HuH-7.5 (cell line): ENCODE measurements around the gene OSTM1.
A peak's percentile ranks its signal among the peaks of the same experiment; 100 is the strongest.

Experiments
- DNase-seq: peaks from one replicate; pipeline ENCODE4 v3.0.0; 2011; ENCODE audit warnings: low spot score

The OSTM1 gene, protein sequence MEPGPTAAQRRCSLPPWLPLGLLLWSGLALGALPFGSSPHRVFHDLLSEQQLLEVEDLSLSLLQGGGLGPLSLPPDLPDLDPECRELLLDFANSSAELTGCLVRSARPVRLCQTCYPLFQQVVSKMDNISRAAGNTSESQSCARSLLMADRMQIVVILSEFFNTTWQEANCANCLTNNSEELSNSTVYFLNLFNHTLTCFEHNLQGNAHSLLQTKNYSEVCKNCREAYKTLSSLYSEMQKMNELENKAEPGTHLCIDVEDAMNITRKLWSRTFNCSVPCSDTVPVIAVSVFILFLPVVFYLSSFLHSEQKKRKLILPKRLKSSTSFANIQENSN

DNA sequence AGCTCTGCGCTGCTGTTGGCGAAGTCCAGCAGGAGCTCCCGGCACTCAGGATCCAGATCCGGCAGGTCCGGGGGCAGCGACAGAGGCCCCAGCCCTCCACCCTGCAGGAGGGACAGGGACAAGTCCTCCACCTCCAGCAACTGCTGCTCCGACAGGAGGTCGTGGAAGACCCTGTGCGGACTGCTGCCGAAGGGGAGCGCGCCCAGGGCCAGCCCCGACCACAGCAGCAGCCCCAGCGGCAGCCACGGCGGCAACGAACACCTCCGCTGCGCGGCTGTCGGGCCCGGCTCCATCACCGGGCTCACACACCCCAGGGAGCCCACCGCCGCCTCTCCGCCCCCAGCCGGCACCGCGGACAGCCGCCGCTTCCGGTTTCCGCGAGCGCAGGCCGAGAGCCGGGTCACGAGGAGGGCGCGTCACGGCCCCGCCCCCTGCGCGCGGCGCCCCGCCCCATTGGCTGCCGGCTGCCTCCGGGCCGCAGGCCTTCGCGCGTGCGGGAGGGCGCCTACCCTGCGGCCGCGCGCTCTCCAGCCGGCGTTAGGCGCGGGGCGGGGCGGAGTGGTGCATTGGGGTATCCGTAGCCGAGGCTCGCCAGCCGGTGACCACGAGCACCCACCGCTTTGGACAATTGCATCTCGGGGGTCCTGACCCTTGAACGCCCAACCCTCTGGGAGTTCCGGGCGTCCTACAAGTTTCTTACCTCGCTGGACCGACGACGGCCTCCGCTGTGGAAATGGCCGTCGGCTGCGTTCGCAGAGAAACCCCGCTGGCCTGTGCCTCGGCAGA lies at the start of gene OSTM1:
Gene OSTM1 (minus strand): TSS at position 383 of the 786 bp plus-strand sequence. CDS start 90 bp downstream, at position 293.
- DNase-seq = peak; percentile 95

DNA sequence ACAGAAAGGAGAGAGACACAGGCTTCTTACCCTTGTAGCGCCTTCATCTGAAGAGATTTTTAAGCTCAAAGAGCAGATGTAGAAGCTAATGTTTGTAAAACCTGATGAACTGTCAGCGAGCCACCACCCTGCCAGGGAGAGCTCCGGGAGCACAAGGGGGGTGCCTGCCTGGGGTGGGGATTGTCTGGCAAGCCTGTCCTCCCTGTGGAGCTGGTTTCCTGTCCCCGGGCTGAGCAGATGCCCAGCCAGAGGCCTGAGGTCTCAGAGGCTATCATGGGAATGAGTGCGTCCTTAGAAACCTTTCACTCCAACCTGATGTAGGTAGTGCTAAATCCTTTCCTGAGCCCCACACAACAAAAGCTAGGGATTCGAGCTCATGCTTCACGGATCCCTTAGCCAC lies 49.4 kb upstream of the OSTM1 start:
- no peak for DNase-seq

DNA sequence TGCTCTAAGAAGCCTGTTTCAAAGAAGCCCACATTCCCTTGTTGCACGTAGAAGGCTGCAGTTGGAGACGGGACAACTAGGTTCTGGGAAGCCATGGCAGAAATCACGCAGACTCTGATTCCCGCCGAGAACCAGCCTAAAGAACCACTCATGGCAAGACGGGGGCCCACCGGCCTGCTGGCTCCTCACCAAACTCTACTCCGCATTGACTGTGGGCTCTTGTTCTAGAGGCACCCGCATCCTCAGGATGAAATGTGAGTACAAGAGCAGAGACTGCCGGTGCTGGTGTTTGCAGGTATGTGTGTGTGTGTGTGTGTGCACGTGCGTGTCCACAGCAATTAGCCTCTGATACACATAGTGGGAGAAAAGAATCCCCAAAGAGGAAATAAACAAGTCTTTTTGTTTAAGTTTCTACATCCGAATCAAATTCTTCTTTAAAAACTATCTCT lies 49.0 kb upstream of the OSTM1 start:
- no peak for DNase-seq

DNA sequence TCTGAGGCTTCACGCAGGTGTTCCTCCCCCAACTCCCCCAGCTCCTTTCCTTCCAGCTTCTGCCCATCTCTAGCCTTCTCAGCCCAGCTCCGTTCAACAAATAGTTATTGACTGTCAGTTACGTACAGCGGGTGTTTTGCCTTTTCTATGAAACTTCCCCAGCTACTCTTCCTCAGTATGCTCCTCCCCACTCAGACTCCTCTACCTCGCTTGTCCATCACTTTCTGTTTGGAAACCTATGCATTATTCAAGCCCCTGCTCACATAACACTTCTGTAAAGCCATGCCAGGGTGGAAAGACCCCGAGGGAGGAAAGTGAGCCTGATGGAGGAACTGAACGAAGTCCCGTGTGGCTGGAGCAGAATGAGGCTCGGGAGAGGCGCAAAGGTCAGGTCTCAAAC lies 47.1 kb upstream of the OSTM1 start:
- no peak for DNase-seq

DNA sequence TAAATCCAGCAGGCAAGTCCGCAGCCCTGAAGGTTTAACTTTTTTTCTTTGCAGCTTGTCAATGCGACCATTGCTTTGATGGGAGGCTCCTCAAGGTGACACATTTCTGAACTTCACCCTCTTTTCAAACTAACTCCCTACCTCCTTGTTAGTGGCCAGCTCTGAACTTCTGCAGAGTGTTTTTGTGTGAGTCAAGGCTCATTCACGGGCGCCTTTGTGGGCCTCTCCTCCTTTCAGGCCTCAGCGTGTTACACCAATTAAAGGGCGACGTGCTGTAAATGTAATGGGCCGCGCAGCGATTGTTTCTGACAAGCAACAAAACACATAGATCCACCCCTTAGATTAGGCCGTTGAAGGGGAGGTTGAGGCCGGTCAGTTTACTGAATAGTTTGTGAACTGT lies 45.8 kb upstream of the OSTM1 start:
- no peak for DNase-seq

DNA sequence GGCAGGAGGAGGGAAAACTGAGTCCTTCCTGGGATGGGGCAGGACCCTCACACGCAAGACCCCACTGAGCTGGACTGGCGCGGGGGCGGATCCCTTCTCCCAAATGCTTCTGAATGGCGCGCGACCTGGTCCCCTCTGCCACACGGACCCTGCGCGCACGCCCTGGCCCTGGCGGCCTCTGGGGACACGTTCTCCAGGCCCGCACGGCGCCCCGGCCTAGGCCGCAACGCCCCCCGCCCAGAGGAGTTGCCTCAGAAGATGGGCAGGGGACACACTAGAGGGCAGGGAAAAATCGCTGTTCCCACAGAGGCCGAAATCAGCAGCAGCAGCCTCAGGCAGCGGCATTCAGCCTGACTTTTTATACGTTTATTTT lies 45.2 kb upstream of the OSTM1 start:
- DNase-seq = no peak

DNA sequence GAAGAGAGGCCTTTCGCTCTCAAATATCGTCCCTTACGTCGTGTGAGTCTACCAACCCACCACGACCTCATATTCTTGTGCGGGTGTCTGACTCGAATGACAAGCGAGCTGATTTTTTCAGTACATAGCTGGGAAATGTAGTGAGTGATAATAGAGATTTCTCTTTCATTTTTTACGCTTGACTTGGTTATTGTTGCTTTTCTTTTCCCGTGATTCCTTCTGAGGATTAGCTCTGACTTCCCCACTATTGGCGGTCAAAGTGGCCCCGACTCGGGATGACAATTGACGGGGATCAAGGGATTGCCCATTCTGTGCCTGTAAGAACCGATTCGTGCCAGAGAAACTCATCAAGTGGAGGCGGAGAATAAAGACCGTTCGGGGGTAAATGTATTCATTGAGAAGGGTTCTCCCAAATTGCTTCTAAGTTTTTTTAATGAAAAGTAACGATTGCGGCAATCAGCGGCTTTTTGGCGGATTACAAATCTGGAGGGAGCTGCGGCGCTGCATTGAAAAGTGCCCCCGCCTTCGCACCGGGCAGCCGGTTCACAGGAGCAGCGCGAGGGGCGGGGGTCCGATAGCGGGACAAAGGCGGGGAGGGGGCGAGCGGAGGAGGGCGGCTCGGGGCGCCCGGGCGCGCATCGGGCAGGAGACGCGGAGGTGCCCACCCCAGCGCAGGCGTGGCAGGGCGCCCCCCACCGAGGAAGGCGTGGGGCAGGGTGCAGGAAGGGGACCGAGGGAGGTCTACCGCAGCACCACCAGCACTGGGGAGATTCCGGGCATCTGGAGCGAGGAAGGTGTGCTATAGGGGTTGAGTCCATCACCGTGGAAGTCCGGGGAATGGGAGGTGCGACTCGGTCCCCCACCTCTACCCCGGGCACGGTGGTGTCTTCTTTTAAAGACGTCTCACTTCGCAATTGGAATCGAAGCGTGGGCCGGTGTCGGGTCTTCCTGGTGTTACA lies 44.5 kb upstream of the OSTM1 start:
- no peak for DNase-seq

DNA sequence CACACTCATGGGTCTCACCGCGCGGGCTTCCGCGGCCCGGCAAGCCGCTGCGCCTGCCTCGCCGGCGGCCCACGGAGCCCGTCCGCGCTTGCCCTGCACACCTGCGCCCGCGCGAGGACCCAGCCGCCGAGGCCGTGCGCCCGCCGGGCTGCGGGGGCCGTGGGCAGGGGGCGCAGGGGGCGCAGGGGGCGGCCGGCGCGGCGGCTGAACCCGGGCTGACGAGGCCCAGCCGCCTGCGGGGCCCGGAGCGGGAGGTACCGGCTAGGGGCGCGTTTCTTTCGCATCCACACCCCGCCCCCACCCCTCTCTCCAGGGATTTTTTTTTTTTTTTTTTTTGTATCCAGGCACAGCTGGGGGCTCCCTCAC lies 43.8 kb upstream of the OSTM1 start:
- no peak for DNase-seq

DNA sequence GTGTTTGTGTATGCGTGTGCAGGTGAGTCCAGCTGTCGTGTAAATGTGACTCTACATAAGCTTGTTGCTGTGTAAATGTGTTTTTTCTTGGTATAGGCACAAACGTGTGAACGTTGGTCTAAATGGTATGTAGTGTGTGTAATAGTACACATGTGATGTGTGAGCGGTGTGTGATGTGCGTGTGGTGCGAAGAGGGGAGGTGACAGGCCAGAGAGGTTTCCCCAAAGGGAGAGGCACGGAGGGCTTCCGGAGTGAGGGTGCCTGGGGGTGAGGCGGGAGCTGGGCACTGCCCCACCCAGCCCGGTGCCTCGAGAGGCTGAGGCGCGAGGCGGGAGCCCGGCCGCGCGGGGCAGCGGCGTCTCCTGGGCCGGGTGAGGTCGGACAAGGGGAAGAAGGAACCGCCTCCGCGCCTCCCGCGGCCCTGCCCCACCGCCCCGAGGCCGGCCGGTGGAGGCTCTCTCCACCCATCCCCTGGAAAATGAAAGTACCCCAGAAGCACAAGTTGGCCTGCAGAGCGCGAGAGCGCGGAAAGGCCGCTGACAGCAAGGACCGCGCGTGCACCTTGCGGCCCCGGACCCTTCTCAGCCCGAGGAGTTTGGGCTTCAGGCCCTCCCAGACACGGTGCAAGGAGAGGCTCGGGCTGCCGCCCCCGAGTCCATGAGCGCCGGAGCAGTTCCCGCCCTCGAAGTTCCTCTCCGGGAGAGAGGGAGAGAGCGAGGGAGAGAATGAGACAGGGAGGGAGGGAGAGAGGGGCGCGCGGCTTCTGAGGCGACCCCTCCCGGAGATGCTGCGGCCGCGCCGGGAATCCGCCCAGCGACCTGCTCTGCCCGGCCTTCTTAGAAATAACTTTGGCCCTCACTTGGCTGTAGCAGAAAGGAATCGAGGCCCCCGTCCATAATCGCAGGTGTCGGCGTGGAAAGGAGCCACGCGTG lies 43.2 kb upstream of the OSTM1 start:
- no peak for DNase-seq

DNA sequence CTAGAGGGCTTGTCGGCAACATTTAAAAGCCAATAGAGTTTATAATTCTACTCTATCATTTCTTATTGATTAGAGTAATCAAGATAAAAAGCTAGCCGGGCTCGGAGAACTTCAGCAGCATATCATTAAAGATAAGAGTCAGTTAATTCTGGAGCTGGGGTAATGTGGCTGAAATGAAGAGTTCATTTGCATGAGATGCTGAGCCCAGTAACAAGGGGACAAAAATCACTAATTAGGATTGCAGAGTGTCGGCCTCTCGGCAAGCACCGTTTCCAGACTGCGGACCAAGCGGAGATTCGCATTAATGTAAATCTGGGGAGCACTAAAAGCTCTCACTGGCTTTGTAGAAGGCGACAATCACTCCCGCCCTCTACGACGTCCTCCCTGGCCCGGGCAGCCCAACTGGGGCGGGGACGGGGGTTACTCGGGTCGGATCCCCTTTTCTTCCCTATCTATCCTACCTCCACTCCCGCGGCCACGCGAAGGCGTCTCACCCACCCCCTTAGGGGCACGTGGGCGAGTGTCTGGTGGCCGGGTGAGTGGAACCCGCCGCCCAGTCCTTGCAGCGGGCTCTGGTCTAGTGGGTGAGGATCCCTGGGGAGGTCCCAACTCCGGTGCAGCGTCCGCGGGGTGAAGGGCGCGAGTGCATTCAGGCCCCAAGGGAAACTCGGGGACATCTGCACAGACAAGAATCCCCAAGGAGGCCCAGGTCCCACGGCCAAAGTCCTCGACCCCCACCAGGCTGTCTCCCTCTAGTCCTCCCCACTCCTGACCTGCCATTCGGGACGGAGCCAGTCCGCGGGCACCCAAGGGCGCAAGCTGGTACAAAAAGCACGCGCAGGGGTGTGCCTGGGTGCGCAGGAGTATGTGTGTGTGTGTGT lies 42.2 kb upstream of the OSTM1 start:
- no peak for DNase-seq

DNA sequence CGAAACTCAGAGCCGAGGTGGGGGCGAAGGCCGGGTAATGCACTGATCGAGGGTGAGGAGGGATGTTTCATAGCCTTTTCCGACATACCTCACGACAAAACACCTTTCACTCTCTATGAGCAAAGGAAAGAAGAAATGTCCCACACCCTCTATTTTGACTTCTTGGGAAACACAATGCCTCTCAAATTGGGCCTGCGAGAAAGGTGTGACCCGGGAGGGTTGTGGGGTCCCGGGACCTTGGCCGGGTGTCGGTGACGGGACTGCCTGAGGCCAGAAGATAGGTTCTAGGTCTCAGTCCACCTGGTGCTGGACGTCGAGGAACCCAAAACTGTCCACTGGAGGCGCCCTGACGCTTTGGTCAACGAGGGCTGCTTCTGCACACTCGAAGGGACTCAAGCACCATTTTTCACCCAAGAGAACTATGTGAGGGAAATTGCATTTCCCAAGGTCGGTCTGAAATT lies 41.1 kb upstream of the OSTM1 start:
- DNase-seq = peak; percentile 89

DNA sequence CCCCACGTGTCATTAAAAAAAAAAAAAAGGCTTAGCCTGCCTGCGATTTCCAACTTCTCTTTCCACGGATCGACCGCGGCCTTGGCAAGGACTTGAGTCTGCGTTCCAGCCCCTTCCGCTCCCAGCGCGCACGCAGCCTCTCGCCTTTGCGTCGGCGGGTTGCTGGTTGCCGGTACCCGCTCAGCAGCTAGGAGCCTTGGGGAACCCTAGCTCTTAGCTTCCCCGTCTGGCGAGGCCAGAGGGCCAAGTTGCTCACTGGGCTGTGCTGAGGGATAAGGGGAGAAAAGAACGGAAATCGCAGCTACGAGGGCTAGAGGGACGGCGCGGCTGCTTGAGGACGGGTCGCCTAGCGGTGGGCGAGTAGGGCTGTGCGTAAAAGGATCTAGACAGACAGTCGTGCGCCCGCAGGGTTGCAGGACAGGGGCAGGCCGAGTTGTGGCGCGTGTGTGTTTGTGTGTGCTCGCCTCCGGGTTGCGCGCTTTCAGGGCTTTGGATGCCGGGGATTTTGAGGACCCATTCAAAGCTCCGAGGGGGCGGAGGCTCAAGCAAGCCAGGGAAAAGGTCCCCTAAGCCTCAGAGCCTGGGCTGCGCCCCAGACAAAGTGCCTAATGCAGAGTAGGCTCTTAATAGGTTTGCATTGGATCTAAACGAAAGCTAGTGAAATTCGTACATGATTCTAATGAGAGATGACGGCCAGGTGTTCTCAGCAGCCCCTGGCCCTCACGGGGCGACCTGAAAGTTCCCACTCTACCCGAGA lies 40.5 kb upstream of the OSTM1 start:
- peak; percentile 77 for DNase-seq

DNA sequence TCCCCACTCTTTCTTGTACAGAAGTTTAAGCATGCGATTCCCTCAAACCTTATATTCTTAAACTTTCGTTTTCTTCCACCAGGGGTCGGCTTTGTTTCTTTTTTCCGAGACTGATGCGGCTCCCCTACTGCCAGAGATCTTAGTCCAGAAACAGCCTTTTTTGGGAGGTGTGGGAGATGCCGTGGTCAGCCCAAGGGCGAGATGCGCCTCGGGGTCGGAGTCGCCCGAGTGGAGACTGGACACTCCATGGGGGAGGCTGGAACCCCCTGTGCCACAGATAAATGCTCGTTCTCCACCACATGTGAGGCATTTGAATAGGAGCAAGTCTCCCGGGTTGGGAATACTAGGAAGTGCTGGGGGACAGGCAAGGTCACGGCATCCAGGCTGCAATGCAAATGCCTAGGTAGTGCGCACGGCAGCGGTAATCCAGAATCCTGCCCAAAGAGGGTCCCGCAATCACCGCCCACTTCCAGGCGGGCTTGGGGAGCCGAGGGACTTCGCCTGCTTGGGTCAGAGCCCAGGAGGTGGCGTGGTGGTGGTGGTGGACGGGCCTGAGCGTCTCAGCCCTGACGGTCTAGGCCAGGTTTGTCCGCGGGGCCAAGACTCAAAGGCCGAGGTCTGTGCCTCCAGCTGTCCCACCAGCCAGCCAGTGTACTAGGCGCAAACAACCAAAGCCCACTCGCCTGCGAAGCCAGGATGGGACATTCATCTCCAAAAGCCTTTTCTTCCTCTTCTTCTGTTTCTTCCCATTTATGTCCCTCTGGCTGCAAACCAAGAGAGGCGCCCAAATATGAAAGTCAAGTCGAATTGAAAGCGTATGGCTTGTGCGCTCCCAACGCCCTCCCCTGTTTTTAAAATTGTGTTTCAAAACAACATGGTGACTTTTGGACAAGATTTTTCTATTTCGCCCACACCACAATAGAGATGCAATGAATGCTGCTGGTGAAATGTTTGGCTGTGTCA lies 39.3 kb upstream of the OSTM1 start:
- DNase-seq = peak; percentile 71

DNA sequence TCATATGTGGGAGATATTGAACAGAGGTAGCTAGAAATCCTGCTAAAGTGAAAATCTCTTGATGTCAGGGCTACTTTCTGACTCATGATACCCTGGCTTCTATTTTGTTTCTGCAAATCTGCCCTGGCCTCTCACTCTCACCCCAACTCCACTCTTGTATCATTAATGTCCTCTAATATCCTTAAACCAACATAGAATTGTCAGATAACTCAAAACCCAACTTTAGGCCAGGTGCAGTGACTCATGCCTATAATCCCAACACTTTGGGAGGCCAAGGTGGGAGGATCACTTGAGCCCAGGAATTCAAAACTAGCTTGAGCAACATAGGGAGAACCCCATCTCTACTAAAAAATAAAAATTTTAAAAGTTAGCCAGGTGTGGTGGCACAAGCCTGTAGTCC lies 33.8 kb upstream of the OSTM1 start:
- no peak for DNase-seq

DNA sequence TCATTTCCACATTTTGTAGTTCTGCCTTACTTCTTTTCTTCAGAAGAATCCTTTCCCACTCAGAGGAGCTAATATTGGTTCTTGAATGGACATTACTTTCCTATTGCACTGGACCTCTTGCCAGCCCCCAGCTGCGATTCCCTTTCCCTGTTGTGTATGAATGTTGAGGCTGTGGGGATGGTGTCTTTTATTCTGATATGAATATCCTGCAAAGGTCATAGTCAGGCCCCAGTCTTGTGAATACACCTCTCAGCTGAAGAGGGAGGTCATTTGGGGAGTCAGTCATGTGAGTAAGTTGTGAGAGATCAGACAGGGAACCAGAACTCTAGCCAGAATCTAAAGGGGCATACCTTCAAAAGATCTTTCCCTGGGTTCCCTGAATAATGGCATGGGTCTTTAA lies 32.6 kb upstream of the OSTM1 start:
- DNase-seq = no peak

DNA sequence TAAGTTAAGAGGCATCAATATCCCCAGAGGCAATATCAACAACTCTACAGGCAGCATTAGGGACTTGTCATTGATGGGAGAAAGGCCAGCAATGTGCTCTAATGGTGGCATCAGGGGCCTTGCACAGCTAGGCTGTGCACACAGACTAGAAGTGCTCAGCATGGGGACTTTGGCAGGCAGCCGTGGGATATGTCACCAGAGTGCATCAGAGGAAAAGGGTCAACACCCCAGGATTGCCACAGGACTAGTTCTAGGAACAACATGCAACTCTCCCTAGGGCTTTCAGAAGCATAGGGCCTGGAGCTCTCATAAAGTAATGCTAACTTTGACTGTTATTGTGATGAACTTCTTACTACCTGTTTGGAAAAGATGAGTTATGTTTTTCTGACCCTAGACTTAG lies 32.2 kb upstream of the OSTM1 start:
- DNase-seq = no peak

DNA sequence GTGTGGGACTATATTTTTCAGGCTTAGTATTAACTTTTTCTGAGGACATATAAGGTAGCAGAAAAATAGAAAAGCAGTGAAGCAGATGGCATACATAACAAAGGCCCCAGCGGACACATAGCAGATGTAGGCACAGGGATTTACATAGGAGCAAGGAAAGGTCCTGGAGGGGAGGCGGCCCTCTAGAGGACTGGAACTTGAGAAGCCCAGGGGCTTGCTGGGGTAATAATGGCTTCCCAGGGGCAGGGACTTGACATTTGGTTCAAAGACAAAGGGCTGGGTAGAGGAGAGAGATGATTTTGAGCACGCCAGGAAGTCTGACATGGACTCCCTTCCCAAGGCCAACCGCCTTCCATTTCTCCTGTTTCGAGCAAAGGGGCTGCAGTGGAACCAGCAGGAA lies 31.7 kb upstream of the OSTM1 start:
- DNase-seq = no peak

DNA sequence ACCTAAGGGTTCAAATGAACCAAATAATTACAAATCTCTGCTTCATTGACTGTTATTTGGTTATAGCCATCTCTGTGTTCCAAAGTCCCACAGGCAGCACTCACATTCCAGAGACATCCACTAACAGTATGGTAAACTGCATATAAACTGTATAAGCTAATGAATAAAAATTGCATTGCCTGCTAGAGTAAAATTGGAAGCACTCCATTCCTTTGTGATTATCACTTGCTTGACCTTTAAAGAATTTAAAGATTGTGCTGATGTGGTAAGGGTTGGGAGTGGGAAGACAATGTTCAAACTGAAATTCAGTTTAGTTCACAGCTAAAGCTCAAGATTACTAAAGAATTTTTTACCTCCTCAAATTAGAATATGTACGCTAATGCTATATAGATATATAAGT lies 31.0 kb upstream of the OSTM1 start:
- DNase-seq = no peak
